Measurements from ENCODE around the gene HEATR5A. TPM values are rescaled to one million over a fixed set of nuclear protein-coding genes. Genes with fewer than 3 reads are reported as not detected.
"Not testable (repeated sequence)": the region's sequence is repeated elsewhere in the genome, so short reads cannot be mapped to it uniquely, and the experiment has no call there.

The HEATR5A gene
- total and polyA plus RNA-seq, 2 of the 13 experiments (the other 11 are each of a cell fraction or from before 2014, with no cell fraction given): 36.4 to 105 TPM

DNA sequence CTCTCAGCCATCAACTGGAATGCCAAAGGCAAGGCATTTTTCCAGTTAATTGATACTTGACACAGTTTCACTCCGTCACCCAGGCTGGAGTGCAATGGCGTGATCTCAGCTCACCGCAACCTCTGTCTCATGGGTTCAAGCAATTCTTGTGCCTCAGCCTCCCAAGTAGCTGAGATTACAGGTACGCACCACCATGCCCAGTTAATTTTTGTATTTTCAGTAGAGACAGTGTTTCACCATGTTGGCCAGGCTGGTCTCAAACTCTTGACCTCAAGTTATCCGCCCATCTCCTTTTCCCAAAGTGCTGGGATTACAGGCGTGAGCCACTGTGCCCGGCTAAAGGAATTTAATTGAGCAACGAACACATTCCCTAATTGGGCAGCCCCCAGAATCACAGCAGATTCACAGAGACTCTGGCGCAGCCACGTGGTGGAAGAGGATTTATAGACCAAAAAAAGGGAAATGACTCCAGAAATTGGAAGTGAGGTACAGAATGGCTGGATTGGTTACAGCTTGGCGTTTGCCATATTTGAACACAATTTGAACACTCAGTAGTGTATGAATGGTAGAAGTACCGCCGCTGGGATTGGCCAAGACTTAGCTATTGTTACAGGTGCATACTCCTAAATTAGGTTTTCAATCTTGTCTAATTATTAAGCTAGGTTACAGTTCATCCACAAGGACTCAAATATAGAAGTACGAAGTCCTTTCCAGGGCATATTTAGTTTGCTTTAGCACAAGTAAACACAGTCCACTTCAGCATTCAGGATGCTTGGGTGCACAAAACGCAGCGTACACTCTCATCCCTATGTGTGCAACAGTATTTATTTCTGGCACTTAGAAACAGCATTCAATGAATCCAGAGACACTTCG, 162.6 kb downstream of the HEATR5A start (continued):
- peak; percentile 88; the same call in 1 of the 2 replicates for TF ChIP-seq KLF13 (CRISPR knock-in tag; IDR thresholded peaks at IDR 0.05)
- TF ChIP-seq DPF2 (CRISPR knock-in tag; IDR thresholded peaks at IDR 0.05; ENCODE audit: borderline replicate concordance, low read depth): peak; percentile 99
- TF ChIP-seq NFE2L1 (CRISPR knock-in tag; IDR thresholded peaks at IDR 0.05; ENCODE audit: borderline replicate concordance): peak; percentile 69; the same call in 1 of the 2 replicates
- peak; percentile 97 for TF ChIP-seq ZNF354B (CRISPR knock-in tag; IDR thresholded peaks at IDR 0.05)
- peak; percentile 99 for TF ChIP-seq FOXP1 (IDR thresholded peaks at IDR 0.05)
- TF ChIP-seq FOXP1 (CRISPR knock-in tag; IDR thresholded peaks at IDR 0.05): peak; percentile 100
- TF ChIP-seq ZKSCAN1 (IDR thresholded peaks at IDR 0.05; ENCODE audit: low read length): peak; percentile 68
- TF ChIP-seq CEBPB (IDR thresholded peaks at IDR 0.05; ENCODE audit: borderline replicate concordance, low read depth, low read length): peak; percentile 90
- TF ChIP-seq KAT7 (CRISPR knock-in tag; IDR thresholded peaks at IDR 0.05; ENCODE audit: borderline replicate concordance): peak; percentile 97
- peak; percentile 86 for TF ChIP-seq MIER2 (CRISPR knock-in tag; IDR thresholded peaks at IDR 0.05)
- TF ChIP-seq TRIM24 (CRISPR knock-in tag; IDR thresholded peaks at IDR 0.05): peak; percentile 61; the same call in 1 of the 2 replicates
- peak; percentile 96 for TF ChIP-seq CEBPG (CRISPR knock-in tag; IDR thresholded peaks at IDR 0.05)
- TF ChIP-seq HNF4G (IDR thresholded peaks at IDR 0.05; ENCODE audit: borderline replicate concordance, low read depth, low read length): peak; percentile 99
- peak; percentile 94 for TF ChIP-seq HNF4G (CRISPR knock-in tag; IDR thresholded peaks at IDR 0.05; ENCODE audit: borderline replicate concordance, low read depth)
- TF ChIP-seq, protein P1, sequence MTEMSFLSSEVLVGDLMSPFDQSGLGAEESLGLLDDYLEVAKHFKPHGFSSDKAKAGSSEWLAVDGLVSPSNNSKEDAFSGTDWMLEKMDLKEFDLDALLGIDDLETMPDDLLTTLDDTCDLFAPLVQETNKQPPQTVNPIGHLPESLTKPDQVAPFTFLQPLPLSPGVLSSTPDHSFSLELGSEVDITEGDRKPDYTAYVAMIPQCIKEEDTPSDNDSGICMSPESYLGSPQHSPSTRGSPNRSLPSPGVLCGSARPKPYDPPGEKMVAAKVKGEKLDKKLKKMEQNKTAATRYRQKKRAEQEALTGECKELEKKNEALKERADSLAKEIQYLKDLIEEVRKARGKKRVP (CRISPR knock-in tag; IDR thresholded peaks at IDR 0.05): 0 out of 4 replicates have a peak, but pooled peaks of 1 of the 2 experiments have one; percentile 40
- TF ChIP-seq MYC (CRISPR knock-in tag; IDR thresholded peaks at IDR 0.05; ENCODE audit: borderline replicate concordance): 0 out of 2 replicates have a peak, but pooled peaks have one; percentile 60
- 0 out of 2 replicates have a peak, but pooled peaks have one; percentile 22 for TF ChIP-seq ZNF616 (CRISPR knock-in tag; IDR thresholded peaks at IDR 0.05; ENCODE audit: low read depth)
- 0 out of 2 replicates have a peak, but pooled peaks have one; percentile 29 for TF ChIP-seq CREB1 (IDR thresholded peaks at IDR 0.05)
- TF ChIP-seq CREB1 (CRISPR knock-in tag; IDR thresholded peaks at IDR 0.05); SP1 (IDR thresholded peaks at IDR 0.05): not testable (repeated sequence)
- peak; percentile 76; the same call in 1 of the 2 replicates for TF ChIP-seq GATA4 (IDR thresholded peaks at IDR 0.05; ENCODE audit: borderline replicate concordance, low read depth)
- TF ChIP-seq ZNF605 (CRISPR knock-in tag; IDR thresholded peaks at IDR 0.05): peak; percentile 99
- TF ChIP-seq ZMYM3 (CRISPR knock-in tag; IDR thresholded peaks at IDR 0.05): peak; percentile 81
- peak; percentile 63 for TF ChIP-seq ZNF781 (CRISPR knock-in tag; IDR thresholded peaks at IDR 0.05; ENCODE audit: borderline replicate concordance, not compliant biosample characterization)
- TF ChIP-seq SP1 (CRISPR knock-in tag; IDR thresholded peaks at IDR 0.05): peak; percentile 22; the same call in 1 of the 2 replicates
- peak; percentile 95 for TF ChIP-seq TEAD3 (CRISPR knock-in tag; optimal IDR thresholded peaks at IDR 0.05; ENCODE audit: borderline replicate concordance)
- TF ChIP-seq NFATC3 (CRISPR knock-in tag; IDR thresholded peaks at IDR 0.05): peak; percentile 87; the same call in 1 of the 2 replicates
- TF ChIP-seq TGIF2 (CRISPR knock-in tag; IDR thresholded peaks at IDR 0.05): peak; percentile 35; the same call in 1 of the 2 replicates
- TF ChIP-seq, protein P2, sequence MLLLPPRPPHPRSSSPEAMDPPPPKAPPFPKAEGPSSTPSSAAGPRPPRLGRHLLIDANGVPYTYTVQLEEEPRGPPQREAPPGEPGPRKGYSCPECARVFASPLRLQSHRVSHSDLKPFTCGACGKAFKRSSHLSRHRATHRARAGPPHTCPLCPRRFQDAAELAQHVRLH (CRISPR knock-in tag; IDR thresholded peaks at IDR 0.05; ENCODE audit: borderline replicate concordance, low read depth): peak; percentile 93
- peak; percentile 57; the same call in 1 of the 2 replicates for TF ChIP-seq SIN3A (IDR thresholded peaks at IDR 0.05; ENCODE audit: borderline replicate concordance, low read depth, low read length)
- TF ChIP-seq KAT8 (CRISPR knock-in tag; IDR thresholded peaks at IDR 0.05): peak; percentile 88
- TF ChIP-seq KLF6 (CRISPR knock-in tag; IDR thresholded peaks at IDR 0.05): peak; percentile 95; the same call in 1 of the 2 replicates
- TF ChIP-seq TOPORS (CRISPR knock-in tag; IDR thresholded peaks at IDR 0.05): peak; percentile 71; the same call in 1 of the 2 replicates
- TF ChIP-seq SSRP1 (CRISPR knock-in tag; IDR thresholded peaks at IDR 0.05): peak; percentile 87; the same call in 1 of the 2 replicates
